SK-N-MC (cell line): ENCODE measurements around the gene PAK5.

Experiments
- DNase-seq: peaks from one replicate; pipeline ENCODE4 v3.0.0-alpha.2; 2011; ENCODE audit warnings: low read depth, low spot score
- H3K27ac ChIP-seq: fragments of 200-600 bp; sonication (generic); 2 replicates; pipeline ENCODE4 v1.5.1; 2016; ENCODE audit warnings: mixed run types
- H3K36me3 ChIP-seq: fragments of 200-600 bp; sonication (generic); 2 replicates; pipeline ENCODE4 v1.6.1; 2017; ENCODE audit warnings: antibody characterized with exemption, low read length, mixed read lengths; ENCODE audit not compliant: insufficient read depth
- H3K4me3 ChIP-seq: fragments of 200-600 bp; sonication (generic); 2 replicates; pipeline ENCODE4 v1.5.1; 2016
- H3K9ac ChIP-seq: fragments of 200-600 bp; sonication (generic); 2 replicates; pipeline ENCODE4 v1.8.0; 2017; ENCODE audit warnings: mixed run types, mixed read lengths; ENCODE audit not compliant: insufficient read length
- H3K9me3 ChIP-seq: fragments of 200-600 bp; sonication (generic); 2 replicates; pipeline ENCODE4 v1.6.1; 2017; ENCODE audit warnings: low read depth, mild to moderate bottlenecking, antibody characterized with exemption, low read length, moderate library complexity, mixed read lengths
- EZH2 ChIP-seq: fragments of 200-600 bp; sonication (generic); IDR thresholded peaks from one replicate; pipeline ENCODE4 v1.6.1; 2017; ENCODE audit warnings: antibody characterized with exemption
- FOXP2 ChIP-seq: optimal IDR thresholded peaks from 2 replicates; pipeline ENCODE3; 2011; ENCODE audit warnings: mild to moderate bottlenecking, moderate library complexity; ENCODE audit not compliant: insufficient read depth; ENCODE audit errors: extremely low read length, control extremely low read depth
- POLR2AphosphoS5 ChIP-seq: IDR thresholded peaks from 2 replicates; pipeline ENCODE4 v1.6.1; 2012; ENCODE audit warnings: mild to moderate bottlenecking, low read depth, low read length, borderline replicate concordance

PAK5 gene

GRCh38 chr20:9630554-9630953, 208.3 kb downstream of the PAK5 start:
- TF ChIP-seq FOXP2 = no peak
- H3K36me3 ChIP-seq = no peaks in the 10 kb centered on the region
- H3K9me3 ChIP-seq = no peaks in the 10 kb centered on the region
- no peak for DNase-seq
- H3K9ac ChIP-seq = no peak overlapping the region
- H3K4me3 ChIP-seq = no peak overlapping the region
- H3K27ac ChIP-seq = no peak overlapping the region

- H3K27ac ChIP-seq = no peak overlapping the region
- no peak overlapping the region for H3K9ac ChIP-seq
- no peaks in the 10 kb centered on the region for H3K36me3 ChIP-seq
- DNase-seq = no peak
- H3K9me3 ChIP-seq = no peaks in the 10 kb centered on the region
- TF ChIP-seq EZH2 (no peak), FOXP2 (no peak), POLR2AphosphoS5 (no peak)
- no peak overlapping the region for H3K4me3 ChIP-seq
Measured at GRCh38 chr20:9629831-9630230, 209.0 kb downstream of the PAK5 start.

DNA sequence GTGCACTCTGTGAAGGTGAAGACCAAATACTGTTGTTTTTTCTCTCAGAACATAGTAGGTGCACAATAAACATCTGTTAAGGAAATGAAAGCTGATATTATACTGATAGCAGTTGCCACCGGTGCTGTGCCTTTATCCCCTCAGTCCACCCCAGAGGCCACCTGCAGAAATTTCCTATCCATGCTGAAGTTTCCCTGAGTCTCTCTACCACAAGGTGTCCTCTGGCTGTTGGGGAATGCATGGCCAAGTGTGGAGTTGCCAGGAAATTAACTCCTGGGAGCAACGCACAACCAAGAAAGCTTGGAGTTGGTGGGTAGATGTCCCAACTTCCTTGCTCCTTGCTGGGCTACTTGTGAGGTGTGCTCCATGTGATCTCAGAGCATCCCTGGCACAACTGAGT, 210.3 kb downstream of the PAK5 start:
- no peak for TF ChIP-seq EZH2
- TF ChIP-seq POLR2AphosphoS5 = no peak
- no peaks in the 10 kb centered on the region for H3K9me3 ChIP-seq
- H3K27ac ChIP-seq = no peak overlapping the region
- no peak overlapping the region for H3K4me3 ChIP-seq
- DNase-seq = no peak
- H3K36me3 ChIP-seq = no peaks in the 10 kb centered on the region
- no peak overlapping the region for H3K9ac ChIP-seq

- DNase-seq = no peak
- no peaks in the 10 kb centered on the region for H3K9me3 ChIP-seq
- no peak overlapping the region for H3K27ac ChIP-seq
- no peak for TF ChIP-seq EZH2
- TF ChIP-seq FOXP2 = no peak
- TF ChIP-seq POLR2AphosphoS5 = no peak
- no peaks in the 10 kb centered on the region for H3K36me3 ChIP-seq
- no peak overlapping the region for H3K9ac ChIP-seq
- no peak overlapping the region for H3K4me3 ChIP-seq
Measured at GRCh38 chr20:9628141-9628540, 210.7 kb downstream of the PAK5 start.

DNA sequence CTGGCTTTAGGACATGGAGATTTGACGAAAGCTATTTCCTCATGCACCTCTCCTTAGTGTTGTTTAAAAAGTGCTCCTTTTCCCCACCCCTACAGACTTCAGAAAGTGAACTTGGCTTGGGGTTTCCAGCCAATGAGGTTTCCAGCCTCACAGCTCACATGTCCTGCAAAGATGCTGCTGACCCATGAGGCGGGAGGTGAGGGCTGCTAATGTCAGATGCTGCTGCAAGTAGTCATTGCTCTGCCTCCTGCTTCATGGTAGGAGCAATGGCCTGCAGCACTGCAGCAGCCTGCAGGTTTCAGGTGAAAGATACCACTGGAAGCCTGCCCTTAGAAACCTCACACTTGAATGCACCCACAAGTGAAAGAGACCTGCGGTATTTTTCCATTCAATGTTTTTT, 211.7 kb downstream of the PAK5 start:
- no peak for DNase-seq
- TF ChIP-seq FOXP2 = no peak
- TF ChIP-seq POLR2AphosphoS5 = no peak
- no peak for TF ChIP-seq EZH2
- Histone ChIP-seq H3K9me3 (no peaks in the 10 kb centered on the region), H3K36me3 (no peaks in the 10 kb centered on the region), H3K9ac (no peak overlapping the region), H3K27ac (no peak overlapping the region), H3K4me3 (no peak overlapping the region)

DNA sequence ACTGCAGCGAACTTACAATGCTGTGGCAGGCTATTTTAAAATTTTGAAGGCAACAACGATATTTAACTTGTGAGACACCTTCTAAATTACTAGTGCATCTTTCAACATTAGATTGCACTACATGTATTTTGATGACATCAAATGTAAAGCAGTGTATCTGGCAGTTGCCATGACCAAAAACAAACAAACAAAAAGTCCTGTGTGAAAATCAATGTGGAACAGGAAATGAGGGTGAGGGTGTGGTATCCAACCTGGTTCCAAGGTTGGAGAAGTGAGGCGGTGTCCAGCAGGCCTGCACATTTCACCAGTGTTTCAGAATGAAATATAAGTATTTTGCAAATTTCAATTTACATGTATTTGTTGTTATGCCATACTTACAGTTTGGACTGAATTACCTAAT, 212.5 kb downstream of the PAK5 start:
- no peaks in the 10 kb centered on the region for H3K9me3 ChIP-seq
- no peaks in the 10 kb centered on the region for H3K36me3 ChIP-seq
- no peak overlapping the region for H3K27ac ChIP-seq
- no peak for DNase-seq
- H3K9ac ChIP-seq = no peak overlapping the region
- H3K4me3 ChIP-seq = no peak overlapping the region
- TF ChIP-seq POLR2AphosphoS5 (no peak), FOXP2 (no peak), EZH2 (no peak)

GRCh38 chr20:9617940-9618339, 220.9 kb downstream of the PAK5 start:
- peak; percentile 58 for DNase-seq

GRCh38 chr20:9616833-9617461, 221.9 kb downstream of the PAK5 start:
- Histone ChIP-seq H3K9me3 (no peaks in the 10 kb centered on the region), H3K9ac (no peak overlapping the region), H3K4me3 (0 out of 2 replicates have a peak overlapping the region, but pooled peaks have one; percentile 1), H3K36me3 (no peaks in the 10 kb centered on the region), H3K27ac (no peak overlapping the region)
- no peak for TF ChIP-seq FOXP2
- TF ChIP-seq POLR2AphosphoS5 = no peak
- TF ChIP-seq EZH2 = no peak
- peak; percentile 66 for DNase-seq

More at GRCh38 chr20:9617940-9618339, 220.9 kb downstream of the PAK5 start:
- Histone ChIP-seq H3K36me3 (no peaks in the 10 kb centered on the region), H3K9ac (no peak overlapping the region), H3K9me3 (no peaks in the 10 kb centered on the region), H3K27ac (no peak overlapping the region), H3K4me3 (no peak overlapping the region)
- TF ChIP-seq POLR2AphosphoS5 (no peak), FOXP2 (no peak), EZH2 (no peak)

- no peak for DNase-seq
- TF ChIP-seq FOXP2 (no peak), POLR2AphosphoS5 (no peak), EZH2 (no peak)
Measured at GRCh38 chr20:9616455-9616805, 222.4 kb downstream of the PAK5 start.

More at GRCh38 chr20:9616455-9616805, 222.4 kb downstream of the PAK5 start:
- Histone ChIP-seq H3K4me3 (no peak overlapping the region), H3K9me3 (no peaks in the 10 kb centered on the region), H3K36me3 (no peaks in the 10 kb centered on the region), H3K9ac (no peak overlapping the region), H3K27ac (no peak overlapping the region)
